Renal cortex interstitium (tissue), 11 donors: Measurements from ENCODE around the gene CTNNA2. TPM values are rescaled to one million over a fixed set of nuclear protein-coding genes. Genes with fewer than 3 reads are reported as not detected.

Experiments
- DNase-seq, 11 donors: peaks; one replicate each; pipeline ENCODE4 v3.0.0-alpha.2; 2013; ENCODE audit warnings: low read depth in 9 of 11, low spot score in 4 of 11; ENCODE audit errors: extremely low read depth in 1 of 11
- polyA plus RNA-seq, 3 donors: library from polyadenylated mRNA; unstranded; fragments of 120-200 nt; gene quantifications; one replicate each; pipeline ENCODE4 v1.2.1, GENCODE V29; 2013; ENCODE audit not compliant: insufficient read length in 3 of 3

Gene CTNNA2
- polyA plus RNA-seq, 3 donors: 4.3 to 6.0 (median 4.7) TPM

DNA sequence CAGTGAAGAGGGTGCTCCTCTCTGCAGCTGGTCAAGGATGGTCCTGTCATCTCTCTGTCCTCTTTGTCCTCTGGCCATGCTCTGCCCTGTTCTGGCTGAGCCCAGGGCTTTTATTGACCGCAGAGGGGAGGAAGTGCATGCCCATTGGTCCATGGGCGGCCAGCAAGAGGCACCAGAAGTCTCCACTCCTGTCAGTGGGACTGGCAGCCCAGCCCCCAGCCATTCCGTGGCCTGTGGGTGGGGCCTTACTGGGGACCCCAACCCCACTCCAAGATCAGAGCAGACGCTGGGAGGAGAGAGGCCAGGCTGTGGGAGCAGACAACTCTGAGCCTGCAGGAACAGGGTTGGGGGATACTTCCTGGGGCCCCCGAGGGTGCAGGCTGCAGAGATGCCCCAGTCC, 156.9 kb downstream of the CTNNA2 start:
- no peak for DNase-seq

DNA sequence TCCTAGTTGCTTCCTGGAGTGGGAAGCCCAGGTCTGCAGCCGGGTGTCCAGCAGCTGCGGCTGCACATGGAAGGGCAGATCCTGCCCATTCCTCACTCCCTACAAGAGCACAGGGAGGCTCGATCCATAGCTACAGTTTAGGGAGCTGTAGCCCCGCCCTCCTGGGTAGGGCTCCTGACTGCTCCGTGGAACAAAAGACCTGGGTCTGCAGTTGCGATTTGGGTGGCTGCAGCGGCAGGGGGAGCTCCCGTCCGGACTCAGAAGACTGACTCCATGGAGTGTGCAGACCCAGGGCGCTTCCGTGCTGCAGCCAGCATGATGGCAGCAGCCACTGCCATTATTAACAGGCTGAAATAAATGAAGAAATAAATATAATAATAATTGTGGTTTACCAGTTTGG, 157.3 kb downstream of the CTNNA2 start:
- no peak for DNase-seq

DNA sequence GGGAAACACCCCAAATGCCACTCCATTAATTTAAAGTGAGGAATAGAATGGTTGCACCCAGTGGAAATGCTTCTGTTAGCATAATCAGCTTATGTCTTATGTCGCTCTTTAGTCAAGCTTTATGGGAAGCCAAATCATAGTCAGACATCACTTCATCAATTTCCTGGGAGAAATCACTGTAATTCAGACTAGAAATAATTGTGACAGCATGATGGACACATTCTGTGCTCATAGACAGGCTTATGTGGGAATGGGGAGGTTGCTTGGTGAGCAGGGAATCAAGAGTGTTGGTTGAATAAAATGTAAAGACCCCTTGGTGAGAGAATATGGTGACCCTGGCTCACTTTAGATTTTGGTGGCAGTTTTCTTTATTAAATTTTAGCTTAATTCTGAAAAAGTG, 174.0 kb downstream of the CTNNA2 start:
- no peak for DNase-seq

DNA sequence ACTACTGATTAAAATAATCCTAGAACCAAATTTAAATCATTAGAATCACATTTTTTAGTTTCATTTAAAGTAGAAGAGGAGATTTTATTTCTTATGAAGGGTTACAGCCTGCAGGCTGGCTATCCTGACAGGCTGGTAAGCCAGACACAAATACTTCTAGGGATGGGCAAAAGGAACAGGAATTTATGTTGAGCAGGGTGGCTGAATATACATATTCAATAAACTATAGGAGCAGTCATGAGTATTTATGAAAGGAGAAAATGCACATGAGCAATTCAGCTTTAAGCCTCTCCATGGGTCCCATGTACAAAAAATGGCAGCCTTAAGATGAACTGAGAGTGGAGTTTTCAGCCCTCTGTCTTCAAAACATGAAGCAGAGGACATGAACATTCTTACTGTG, 182.4 kb downstream of the CTNNA2 start:
- no peak for DNase-seq

DNA sequence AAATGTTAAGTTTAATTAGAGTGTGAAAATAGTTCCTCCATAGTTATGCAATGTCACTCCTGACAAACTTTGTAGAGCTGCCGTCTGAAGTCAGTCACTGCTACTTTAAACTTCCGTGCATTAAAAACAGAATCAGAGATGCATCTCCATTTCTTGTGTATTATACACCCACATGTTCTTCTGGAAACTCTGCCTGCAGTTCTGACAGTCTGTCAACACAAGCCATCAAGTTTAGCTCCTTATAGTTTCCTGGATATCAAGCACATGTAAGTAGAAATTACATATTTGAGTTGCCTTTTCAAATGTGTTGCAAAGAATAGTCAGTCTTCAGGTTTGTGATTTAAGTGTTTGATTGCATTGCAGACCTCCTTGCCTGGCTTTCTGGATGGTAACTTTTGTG, 184.3 kb downstream of the CTNNA2 start:
- no peak for DNase-seq

DNA sequence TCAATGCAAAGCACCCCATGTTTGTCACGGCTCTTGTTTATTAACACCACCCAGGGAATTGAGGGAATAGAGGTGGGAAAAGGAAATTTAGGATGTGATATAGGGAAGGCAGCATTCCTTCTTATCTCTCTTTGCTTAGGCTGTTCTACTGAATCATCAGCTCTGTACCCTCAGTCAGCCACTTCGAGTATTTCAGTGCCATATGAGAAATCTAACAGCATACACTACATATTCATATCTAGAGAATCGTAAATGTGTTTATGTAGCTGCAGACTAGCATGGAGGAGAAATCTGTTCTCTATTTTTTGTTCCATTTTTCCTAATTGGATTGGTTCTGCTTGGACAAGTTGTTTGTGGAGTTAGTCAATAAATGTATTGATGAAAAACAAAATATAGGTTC, 187.8 kb downstream of the CTNNA2 start:
- DNase-seq: no peak

DNA sequence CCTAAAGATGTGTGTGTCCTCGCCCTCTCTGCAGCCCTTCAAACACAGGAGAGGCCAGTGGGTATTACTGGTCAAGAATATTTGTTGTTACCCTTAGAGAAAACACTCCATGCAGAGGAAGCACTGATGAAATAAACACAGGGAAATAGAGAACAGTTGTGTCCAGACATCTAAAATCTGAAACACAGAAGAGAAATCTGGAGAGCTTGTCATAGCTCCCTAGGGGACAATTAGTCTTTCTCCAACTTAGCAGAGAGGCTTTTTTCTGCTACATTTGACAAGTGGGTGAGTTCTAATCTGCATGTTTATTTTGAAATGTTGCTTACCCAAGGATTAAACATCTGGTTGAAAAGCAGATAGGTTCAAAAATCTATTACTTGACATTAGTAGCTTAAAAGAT, 190.1 kb downstream of the CTNNA2 start:
- no peak for DNase-seq

DNA sequence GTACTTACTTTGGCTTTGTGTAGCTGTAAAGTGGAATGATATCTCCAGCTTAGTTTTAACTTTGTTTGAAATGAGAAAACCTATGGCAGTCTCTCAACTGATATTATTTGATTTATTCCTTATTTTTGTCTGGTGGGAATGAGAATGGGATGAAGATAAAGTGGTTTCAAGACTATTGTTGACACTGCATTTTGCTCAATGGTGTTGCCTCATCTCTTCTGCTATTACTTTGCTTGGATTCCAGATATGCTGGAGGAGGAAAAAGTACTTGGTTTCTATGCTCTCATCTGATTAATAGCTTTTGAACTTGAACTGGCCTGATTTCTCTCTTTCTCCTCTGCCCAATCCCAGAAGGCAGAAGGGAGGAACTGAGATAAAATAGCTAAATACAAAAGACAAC, 198.2 kb downstream of the CTNNA2 start:
- no peak for DNase-seq

DNA sequence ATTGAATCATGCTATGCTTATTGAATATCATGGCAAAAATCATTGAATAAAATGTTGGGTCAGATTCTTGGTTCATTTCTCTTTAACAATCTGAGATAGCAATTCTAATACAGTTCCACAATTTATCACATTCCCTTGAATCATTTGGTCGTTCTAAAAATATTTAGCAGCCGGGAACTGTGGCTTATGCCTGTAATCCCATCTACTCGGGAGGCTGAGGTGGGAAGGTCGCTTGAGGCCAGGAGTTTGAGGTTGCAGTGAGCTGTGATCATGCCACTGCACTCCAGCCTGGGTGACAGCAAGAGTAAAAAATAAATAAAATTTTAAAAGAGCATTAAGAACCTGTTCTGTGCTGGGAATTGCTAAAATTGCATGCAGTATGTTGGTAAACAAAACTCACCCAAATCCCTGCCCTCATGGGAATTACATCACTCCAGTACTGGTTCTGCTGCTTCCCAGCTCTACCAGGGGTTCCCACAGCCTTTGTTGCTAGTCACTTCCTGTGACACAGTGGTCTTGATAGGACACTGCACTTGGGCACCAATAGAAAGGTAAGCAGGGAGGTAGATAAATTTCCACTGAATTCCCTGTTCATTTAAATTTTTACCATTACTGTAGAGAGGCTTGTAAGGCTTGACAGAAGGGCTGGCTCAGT, 200.4 kb downstream of the CTNNA2 start:
- DNase-seq: no peak

DNA sequence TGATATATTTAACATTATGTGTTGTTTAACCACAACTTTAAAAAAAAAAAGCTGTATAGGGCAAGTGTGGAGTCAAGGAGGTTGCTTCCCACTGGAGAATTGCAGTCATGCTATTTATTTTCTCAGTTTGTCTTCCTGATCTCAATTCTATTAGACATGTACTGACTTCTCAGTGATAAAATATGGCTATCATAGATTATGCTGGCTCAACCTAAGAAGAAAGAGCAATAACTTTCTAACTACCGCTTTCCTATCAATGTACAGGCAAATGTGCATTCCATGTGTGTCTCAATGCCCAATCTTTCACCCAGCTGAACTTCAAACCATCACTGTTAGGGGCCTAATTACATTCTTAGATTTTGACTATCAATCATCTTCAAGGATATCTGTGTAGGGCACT, 201.4 kb downstream of the CTNNA2 start:
- DNase-seq: no peak

DNA sequence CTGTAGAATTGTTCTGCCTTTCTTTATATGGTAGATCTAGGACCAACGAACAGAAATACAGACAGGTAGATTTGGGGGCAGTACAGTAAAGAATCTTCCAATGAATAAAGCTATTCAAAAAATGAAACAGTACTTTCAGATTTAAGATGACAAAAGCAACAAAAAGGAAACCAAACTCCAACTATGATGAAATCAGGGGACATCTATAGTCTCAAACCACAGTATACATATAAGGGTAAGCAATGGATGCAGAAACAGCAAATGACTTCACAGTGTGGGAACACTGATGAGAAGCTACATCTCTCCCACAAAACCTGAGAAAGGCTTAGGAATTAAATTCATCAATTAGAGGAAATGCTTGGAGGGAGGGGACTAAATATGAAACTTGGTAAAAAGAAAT, 202.5 kb downstream of the CTNNA2 start:
- no peak for DNase-seq

DNA sequence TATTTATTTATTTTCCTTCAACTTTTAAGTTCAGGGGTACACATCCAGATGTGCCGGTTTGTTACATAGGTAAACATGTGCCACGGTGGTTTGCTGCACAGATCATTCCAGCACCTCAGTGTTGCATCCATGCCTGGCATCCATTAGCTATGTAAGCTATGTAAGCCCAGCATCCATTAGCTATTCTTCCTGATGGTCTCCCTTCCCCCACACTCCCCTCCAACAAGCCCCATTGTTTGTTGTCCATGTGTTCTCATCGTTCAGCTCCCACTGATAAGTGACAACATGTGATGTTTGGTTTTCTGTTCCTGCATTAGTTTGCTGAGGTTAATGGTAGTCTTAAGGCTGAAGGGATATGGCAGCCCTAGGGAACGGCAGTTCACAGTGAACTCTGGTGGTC, 203.4 kb downstream of the CTNNA2 start:
- DNase-seq: no peak

DNA sequence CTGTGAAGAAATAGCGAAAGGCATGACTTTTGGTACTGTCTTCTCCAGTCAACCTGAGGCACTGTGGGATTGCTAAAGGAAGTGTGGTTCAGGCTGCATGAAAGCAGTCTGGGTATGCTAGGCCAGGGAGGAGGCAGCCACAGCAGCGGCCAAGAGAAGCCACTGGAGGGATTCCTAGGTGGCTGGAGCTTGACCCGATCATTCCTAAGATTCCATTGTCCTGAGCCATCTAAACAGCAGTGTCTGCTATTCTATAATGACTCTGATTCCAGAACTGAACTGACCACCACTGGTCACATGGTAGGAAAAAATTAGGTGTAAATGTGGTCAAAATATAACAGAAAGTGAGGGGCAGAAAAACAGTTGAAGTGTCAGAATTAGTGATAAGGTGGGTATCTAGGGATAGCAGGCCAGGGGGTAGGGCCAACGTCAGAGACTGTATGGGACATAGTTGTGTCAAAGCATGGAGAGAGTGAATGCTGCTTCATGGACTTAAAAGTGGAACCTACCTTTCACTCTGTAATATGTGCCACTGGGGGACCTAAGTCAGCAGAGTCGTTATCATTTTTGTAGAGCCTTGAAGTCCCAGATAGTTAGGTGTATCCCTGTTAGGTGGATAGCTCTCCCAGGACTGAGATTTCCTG, 204.6 kb downstream of the CTNNA2 start:
- DNase-seq: peak in 1 of 11 donors; percentile 2

DNA sequence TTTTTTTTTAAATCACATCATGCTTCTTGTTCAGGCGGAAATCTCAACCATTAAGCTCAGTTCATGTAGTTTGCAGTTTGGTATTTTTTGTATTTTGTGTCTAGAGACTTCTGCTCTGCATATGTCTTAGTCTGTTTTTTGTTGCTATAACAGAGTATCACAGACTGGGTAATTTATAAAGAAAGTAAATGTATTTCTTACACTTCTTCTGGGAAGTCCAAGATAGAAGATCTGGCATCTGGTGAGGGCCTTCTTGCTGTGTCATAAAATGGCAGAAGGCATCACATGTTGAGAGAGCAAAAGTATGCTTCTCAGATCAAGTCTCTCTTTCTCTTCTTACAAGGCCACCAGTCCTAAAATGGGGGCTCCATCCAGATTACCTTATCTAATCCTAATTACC, 208.2 kb downstream of the CTNNA2 start:
- DNase-seq: no peak

DNA sequence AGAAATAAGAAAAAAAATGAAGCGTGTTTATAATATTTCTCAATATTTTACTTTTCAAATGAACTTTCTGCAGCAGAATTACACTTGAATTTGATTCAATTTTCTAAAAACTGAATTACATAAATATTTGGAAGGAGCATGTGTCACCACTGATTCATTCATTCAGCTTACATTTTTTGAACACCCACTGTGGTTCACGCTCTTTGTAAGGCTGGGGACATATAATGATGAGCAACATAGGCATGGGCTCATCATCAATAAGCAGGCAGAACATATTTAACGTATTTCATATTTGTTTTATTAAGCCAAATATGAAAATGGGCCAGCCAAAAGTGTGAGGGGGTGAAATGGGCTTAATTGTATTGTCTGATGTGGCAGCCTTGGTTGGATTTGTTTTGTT, 209.1 kb downstream of the CTNNA2 start:
- DNase-seq: no peak

DNA sequence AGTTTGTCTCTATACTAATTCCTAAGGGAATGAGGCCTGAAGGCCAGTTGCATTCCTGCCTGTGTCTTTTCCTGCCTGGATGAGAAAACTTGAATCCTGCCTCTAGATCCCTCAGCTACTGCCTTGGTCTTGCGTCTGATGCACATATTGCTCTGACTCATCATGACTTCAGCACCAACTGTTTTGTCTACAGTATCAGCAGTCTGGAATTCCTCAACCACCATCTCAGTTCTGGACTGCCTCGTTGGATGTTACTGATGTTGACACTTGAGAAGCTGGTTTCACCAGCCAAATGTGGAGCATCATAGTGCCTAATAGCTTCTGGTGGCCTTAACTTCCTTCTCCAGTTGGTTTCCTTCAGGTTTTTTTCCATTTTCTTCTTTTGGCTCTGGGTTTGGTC, 211.0 kb downstream of the CTNNA2 start:
- no peak for DNase-seq

DNA sequence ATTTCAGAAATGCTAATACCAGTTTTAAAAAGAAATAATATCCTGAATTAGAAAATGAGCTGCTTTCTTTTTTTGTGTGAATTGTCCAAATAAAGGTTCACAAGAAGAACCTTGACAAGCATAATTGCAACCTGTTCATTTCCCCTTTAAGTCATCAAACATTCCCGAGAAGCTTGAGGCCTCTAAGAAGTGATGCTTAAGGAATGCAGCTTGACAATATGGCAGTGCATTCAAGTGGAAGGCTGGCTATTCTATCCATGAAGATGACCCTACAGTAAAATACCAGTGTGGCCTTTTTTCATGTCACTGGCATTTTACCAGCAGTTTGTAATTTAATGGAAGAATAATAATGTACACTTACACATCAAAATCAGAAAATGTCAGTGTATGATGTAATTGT, 216.7 kb downstream of the CTNNA2 start:
- no peak for DNase-seq

DNA sequence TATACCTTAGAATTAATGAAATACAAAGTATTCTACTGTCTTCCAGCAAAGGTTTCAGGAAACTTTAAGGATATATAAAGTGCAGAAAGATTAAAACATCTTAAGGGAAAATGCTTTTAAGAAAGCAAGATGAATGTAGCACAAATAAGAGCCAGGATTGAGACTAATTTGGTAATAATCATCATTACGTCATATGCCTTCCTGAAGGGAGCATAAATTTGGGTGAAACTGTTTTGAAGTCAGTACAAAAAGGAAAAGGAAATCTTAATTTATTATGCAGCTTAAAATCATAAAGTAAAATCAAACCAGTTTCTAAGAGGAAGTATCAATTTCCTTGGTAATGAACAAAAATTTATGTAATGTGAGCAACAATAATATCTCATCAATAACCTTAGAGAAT, 221.7 kb downstream of the CTNNA2 start:
- DNase-seq: no peak

DNA sequence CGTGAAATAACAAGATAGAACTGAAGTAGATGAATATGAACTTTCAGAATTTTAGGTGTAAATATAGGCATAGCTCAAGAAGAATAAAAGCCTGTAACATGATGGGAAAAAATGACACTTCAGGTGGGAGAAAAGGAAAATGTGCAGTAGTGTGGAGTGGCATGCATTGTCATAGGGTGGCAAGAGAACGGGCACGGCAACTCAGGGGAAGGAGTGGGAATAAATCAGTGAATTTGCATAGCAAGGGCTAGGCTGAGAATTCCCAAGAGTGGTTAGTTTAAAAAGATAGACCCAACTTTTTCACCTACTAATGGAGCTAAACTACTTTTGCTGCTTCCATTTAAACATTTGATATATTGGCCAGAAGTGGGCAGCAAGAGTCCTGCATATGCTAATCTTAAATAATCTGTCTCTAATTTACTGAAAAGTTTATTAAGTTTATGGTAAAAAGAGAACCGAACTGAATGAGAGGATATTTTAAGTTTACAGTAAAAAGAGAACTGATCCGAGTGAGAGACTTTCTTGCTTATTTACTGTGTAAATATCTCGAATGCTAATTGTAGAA, 228.1 kb downstream of the CTNNA2 start:
- DNase-seq: no peak

DNA sequence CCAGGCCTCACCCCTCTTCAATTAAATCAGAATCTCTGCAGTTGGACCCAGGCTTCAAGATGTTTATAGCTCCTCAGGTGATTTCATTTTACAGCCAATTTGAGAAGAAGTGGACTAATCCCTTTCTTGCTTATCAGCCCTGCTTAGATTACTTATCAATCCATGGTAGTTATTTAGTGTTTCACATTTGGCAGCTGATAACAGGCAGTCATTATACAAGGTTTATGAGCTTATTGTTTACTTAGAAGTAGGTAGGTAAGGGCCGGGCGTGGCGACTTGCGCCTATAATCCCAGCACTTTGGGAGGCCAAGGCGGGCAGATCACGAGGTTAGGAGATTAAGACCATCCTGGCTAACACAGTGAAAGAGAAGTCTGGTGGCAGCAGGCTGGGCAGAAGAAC, 237.5 kb downstream of the CTNNA2 start:
- DNase-seq: no peak

DNA sequence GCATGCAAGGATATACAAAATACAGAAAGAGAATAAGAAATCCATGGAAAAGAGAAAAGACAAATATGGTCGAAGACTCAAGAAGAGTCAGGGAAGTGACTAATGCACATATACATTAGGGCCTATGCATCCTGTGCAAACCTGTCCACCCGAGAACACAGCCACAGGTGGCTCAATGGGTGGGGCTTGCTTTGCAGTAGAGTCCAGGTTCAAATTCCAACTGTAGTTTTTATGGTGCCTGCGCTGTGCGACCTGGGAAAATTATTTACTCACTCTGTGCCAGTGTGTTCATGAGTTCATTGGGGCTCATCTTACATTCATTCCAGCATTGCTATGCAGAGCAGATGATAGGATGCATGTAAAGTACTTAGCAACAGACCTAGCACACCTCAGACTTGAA, 244.7 kb downstream of the CTNNA2 start:
- DNase-seq: no peak
